Activated naive CD4-positive, alpha-beta T cell treated with Interleukin-2 at 50 U/mL for 16 hours (primary cell): Measurements from ENCODE around the gene IFI16.
"Not testable (repeated sequence)": the region's sequence is repeated elsewhere in the genome, so short reads cannot be mapped to it uniquely, and the experiment has no call there.

Source experiments
- DNase-seq: peaks from one replicate; pipeline ENCODE4 v3.0.0-alpha.2; 2020

The IFI16 gene

GRCh38 chr1:159009704-159010361 lies at the start of gene IFI16:
TSS of gene IFI16 (plus strand) at chr1:159009907. CDS start at chr1:159014681, 4,774 bp downstream.
- DNase-seq: peak; percentile 54

- DNase-seq: no peak
Observed at GRCh38 chr1:158961178-158961577, 48.5 kb upstream of the IFI16 start.

GRCh38 chr1:158962983-158963382 lies 46.7 kb upstream of the IFI16 start:
- no peak for DNase-seq

- no peak for DNase-seq
Observed at GRCh38 chr1:158969166-158969565, 40.5 kb upstream of the IFI16 start.

GRCh38 chr1:158969855-158970254 lies 39.9 kb upstream of the IFI16 start:
- DNase-seq: peak; percentile 13

GRCh38 chr1:158972841-158973240 lies 36.9 kb upstream of the IFI16 start:
- no peak for DNase-seq

GRCh38 chr1:158976219-158976618 lies 33.5 kb upstream of the IFI16 start:
- DNase-seq: no peak

- no peak for DNase-seq
Observed at GRCh38 chr1:158978730-158979129, 31.0 kb upstream of the IFI16 start.

GRCh38 chr1:158979229-158979628 lies 30.5 kb upstream of the IFI16 start:
- DNase-seq: no peak

- no peak for DNase-seq
Observed at GRCh38 chr1:158983235-158983634, 26.5 kb upstream of the IFI16 start.

- no peak for DNase-seq
Observed at GRCh38 chr1:158984386-158984785, 25.3 kb upstream of the IFI16 start.

GRCh38 chr1:158989424-158989823 lies 20.3 kb upstream of the IFI16 start:
- no peak for DNase-seq

GRCh38 chr1:158992787-158993312 lies 16.9 kb upstream of the IFI16 start:
- peak; percentile 24 for DNase-seq

- no peak for DNase-seq
Observed at GRCh38 chr1:158996998-158997397, 12.7 kb upstream of the IFI16 start.

GRCh38 chr1:158998037-158998780 lies 11.5 kb upstream of the IFI16 start:
- no peak for DNase-seq

- DNase-seq: peak; percentile 11
Observed at GRCh38 chr1:158998781-158999161, 10.9 kb upstream of the IFI16 start.

- no peak for DNase-seq
Observed at GRCh38 chr1:158999316-159000069, 10.2 kb upstream of the IFI16 start.

GRCh38 chr1:159000070-159000409 lies 9.7 kb upstream of the IFI16 start:
- DNase-seq: no peak

GRCh38 chr1:159000625-159001024 lies 9.1 kb upstream of the IFI16 start:
- no peak for DNase-seq

- DNase-seq: no peak
Observed at GRCh38 chr1:159005161-159005560, 4.5 kb upstream of the IFI16 start.

- no peak for DNase-seq
Observed at GRCh38 chr1:159005676-159006075, 4.0 kb upstream of the IFI16 start.

- not testable (repeated sequence) for DNase-seq
Observed at GRCh38 chr1:159006210-159006807, 3.4 kb upstream of the IFI16 start.

GRCh38 chr1:159007726-159008125 lies 2.0 kb upstream of the IFI16 start:
- DNase-seq: no peak
